GM12891 (cell line): ENCODE measurements around the gene DHX35.

Experiments
- DNase-seq: peaks from one replicate; pipeline ENCODE4 v3.0.0; 2011; ENCODE audit warnings: low spot score; ENCODE audit not compliant: insufficient read length
- FAIRE-seq: peaks from 2 replicates; lab custom pipeline; 2011; peaks lifted over from hg19 to GRCh38; lab: Jason Lieb, UNC
- PAX5 ChIP-seq: IDR thresholded peaks from 2 replicates; pipeline ENCODE4 v1.6.1; 2011; ENCODE audit warnings: low read length, moderate library complexity, mild to moderate bottlenecking; ENCODE audit not compliant: insufficient read depth, severe bottlenecking
- POLR2A ChIP-seq: IDR thresholded peaks from 2 replicates; pipeline ENCODE4 v1.6.1; 2011; ENCODE audit warnings: low read depth, low read length, control low read depth
- POLR2AphosphoS5 ChIP-seq: IDR thresholded peaks from 2 replicates; pipeline ENCODE4 v1.6.1; 2011; ENCODE audit warnings: low read depth, low read length, control low read depth
- POU2F2 ChIP-seq: IDR thresholded peaks from 2 replicates; pipeline ENCODE4 v1.6.1; 2011; ENCODE audit warnings: low read depth, mild to moderate bottlenecking, control low read depth, low read length, moderate library complexity
- SPI1 ChIP-seq: IDR thresholded peaks from 2 replicates; pipeline ENCODE4 v1.6.1; 2011; ENCODE audit warnings: low read depth, low read length, control low read depth
- TAF1 ChIP-seq: IDR thresholded peaks from 2 replicates; pipeline ENCODE4 v1.6.1; 2011; ENCODE audit warnings: low read depth, low read length, control low read depth

DHX35 gene

DNA sequence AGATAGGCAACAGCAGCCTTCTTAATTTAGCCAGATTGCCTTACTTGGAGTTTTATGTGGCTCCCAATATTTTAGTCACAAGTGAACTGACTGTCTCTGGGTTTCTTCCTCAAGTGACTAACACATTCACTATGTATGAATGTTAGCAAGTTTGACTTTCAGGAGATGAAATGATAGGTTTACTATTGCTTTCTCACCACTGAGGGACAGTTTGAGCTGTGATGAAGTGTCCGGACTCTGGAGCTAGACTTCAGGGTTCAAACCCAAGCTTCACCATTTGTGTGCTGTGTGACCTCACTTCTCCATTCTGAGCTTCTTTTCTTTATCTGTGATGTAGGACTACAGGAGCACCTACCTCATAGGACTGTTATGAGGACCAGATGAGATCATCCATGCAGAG, 8.2 kb downstream of the DHX35 start:
- DNase-seq (no peak), FAIRE-seq (no peak)
- no peak for TF ChIP-seq PAX5
- no peak for TF ChIP-seq POU2F2
- no peak for TF ChIP-seq SPI1
- TF ChIP-seq POLR2AphosphoS5 = no peak
- no peak for TF ChIP-seq POLR2A
- no peak for TF ChIP-seq TAF1

DNA sequence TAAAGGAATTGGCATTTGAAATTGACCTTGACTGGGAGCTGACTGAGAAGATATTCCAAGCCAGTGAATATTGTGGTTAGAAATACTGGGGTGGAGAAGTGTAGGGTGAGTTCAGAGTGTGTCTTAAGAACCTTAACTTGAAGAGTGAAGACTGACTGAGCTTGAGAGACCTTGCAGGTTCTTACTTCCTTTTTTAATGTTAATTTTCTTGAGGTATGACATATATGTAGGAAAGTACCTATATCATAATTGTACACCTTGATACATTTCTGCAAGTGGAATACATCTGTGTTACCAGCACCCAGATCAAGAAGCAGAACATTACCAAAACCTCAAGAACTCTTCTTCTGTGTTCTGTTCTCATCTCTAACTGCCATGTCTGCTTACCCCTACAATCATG, 11.0 kb downstream of the DHX35 start:
- no peak for TF ChIP-seq TAF1
- TF ChIP-seq POLR2A = no peak
- DNase-seq (no peak), FAIRE-seq (no peak)

DNA sequence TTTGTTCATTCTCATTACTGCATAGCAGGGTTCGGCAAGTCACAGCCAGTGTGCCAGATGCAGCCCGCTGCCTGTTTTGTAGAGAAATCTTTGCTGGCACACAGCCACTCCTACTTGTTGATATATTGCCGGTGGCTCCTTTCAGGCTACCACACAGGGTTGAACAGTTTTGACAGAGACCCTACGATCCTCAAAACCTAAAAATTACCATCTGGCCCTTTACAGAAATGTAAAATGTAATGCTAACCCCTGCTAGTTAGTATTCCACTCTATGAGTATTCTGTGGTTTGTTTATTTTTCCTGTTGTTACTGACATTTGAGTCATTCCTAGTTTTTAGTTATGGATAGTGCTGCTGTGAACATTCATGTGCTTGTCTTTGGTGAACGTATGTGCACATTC, 11.5 kb downstream of the DHX35 start:
- TF ChIP-seq POLR2AphosphoS5 (no peak), TAF1 (no peak), SPI1 (no peak), PAX5 (no peak), POLR2A (no peak), POU2F2 (no peak)
- FAIRE-seq = no peak
- DNase-seq = no peak

DNA sequence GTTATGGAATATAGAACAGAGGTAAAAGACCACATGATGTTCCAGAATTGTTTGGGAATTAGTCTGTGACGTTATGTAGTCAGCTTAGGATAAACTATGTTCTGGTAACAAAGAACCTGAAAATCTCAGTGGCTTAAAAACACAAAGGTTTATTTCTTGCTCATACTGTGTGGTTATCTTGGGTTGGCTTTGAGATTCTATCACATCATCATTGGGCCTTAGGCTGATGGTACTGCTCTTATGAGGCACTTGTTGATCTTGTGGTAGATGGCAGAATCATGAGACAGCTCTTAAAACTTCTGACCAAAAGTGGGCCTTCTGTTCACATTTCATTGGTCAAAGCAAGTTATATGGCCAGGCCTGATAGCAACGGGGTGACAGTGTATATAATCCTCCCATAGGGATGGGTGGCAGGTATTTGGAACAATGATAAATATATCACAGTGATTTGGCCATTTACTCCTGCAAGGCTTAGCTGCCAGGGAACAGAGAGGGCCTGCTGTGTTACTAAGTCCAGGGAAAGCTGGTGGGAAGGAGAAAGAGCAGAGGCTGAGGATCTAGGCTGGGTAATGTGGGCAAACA, 13.5 kb downstream of the DHX35 start:
- DNase-seq = no peak
- TF ChIP-seq SPI1 = no peak
- FAIRE-seq = no peak

DNA sequence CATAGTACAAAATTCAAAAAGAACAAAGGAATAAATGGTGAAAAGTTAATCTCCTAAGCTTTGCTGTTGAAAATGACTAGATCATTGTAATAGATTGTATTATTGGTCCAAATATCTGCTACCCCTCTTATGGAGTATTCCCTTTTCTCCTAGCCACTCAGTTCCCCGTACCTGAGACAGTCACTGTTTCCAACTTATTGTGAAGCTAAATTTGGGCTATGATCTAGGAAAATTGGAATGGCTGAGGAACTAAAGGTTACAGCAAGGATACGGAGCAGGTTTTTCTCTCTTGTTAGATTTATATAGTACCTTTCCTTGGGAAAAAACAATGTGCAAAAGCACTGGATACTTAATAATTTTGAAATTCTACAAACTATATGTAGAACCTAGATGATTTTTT, 17.3 kb downstream of the DHX35 start:
- no peak for FAIRE-seq
- no peak for DNase-seq
- TF ChIP-seq POLR2AphosphoS5 (no peak), SPI1 (no peak), TAF1 (no peak), PAX5 (no peak), POLR2A (no peak)

DNA sequence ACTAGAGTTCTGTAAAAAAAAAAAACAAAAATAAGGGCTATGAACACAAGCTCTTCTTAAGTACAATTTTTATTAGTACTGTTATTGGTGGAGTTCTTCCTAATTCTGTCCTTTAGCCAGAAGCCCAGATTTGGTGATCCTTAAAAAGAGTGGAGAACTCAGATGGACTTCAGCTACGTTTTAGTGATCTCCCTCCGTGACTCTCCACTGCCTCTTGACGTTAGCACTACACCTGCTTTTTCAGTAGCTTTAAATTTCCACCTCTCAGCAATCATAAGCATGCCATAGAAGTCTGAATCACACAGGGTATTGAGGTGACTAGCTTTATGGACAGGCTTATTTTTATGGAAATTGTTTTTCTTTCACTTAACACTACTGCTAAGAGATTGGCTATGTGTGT, 17.7 kb downstream of the DHX35 start:
- FAIRE-seq (no peak), DNase-seq (no peak)
- TF ChIP-seq POLR2AphosphoS5 (no peak), POLR2A (no peak), PAX5 (no peak), POU2F2 (no peak), SPI1 (no peak), TAF1 (no peak)

DNA sequence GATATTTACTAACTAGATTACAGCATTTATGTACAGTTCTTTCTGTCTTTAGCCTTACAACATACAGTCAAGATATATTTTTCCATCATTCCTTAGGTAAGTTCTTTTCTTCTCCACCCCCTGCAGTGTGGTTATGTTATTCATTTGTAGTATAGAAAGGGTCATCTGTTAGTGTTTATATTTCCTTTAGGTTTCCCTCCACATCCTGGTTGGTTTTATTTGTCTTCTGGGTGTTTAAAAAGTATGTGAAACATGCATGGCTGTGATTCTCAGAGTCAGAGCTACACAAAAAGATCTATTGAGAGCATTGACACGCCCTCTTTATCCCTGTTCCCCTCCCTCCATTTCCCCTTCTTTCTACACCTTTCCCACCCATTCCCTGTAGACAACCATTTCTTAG, 20.1 kb downstream of the DHX35 start:
- FAIRE-seq = no peak
- DNase-seq = no peak
- no peak for TF ChIP-seq PAX5
- no peak for TF ChIP-seq POLR2A
- no peak for TF ChIP-seq SPI1
- no peak for TF ChIP-seq POLR2AphosphoS5
- TF ChIP-seq POU2F2 = no peak
- TF ChIP-seq TAF1 = no peak

DNA sequence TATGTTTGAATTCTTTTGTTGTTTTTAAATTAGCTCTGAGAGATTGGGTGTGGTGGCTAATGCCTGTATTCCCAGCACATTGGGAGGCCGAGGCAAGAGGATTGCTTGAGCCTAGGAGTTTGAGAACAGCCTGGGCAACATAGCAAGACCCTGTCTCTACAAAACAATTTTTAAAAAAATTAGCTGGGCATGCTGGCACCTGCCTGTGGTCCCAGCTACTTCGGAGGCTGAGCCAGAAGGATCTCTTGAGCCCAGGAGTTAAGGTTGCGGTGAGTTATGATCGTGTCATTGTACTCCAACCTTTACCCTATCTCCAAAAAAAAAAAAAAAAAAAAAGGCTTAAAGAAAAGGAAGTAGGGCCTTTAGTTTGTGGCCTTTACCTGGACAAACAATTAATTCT, 22.9 kb downstream of the DHX35 start:
- TF ChIP-seq POU2F2 (no peak), SPI1 (no peak), POLR2A (no peak), POLR2AphosphoS5 (no peak), TAF1 (no peak), PAX5 (no peak)
- DNase-seq = no peak
- no peak for FAIRE-seq

DNA sequence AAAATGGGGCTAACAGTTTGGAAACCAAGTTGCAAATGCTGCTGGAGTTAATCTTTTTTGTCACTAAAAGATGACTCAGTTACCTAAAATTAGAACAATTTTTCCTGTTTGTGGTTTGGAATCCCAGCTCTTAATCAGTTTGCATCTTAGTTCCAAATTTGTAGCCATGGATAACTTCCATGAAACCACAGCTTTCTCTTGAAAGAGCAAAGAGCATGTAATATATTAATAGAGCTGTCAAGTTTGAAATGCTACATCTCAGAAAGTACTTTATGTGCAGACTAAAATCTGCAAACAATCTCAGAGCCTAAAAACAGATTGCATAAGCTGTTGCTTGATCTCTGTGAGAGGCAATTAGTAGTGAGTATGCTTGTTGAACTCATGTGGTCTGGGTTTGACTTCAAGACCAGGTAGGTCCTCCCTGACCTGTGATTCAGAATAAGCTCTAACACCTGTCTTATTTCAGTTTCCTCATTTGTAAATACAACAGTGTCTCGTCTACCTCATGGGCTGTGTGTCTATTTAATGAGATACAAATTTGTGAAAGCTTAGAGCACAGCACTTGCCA, 23.5 kb downstream of the DHX35 start:
- FAIRE-seq (peak; percentile 92), DNase-seq (no peak)
- TF ChIP-seq POU2F2 = no peak

DNA sequence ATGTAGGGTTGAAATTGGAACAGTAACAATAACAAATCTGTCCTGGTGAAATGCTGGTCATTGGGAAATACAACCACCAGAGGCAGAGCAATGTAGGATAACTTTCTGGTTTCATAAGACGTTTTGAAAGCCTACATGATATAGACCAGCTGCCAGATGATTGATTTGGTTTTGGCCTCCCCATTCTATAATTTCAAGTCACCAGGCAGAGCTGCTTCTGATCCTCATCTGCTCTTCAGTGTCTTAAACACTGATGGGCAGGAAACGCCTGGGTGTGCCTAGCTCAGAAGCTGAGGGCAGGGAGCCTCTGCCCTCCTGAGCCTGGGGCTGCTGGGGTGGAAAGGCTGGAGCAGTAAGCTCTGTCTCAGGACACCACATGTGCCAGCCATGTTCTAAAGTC, 24.5 kb downstream of the DHX35 start:
- no peak for DNase-seq
- FAIRE-seq = peak; percentile 83
- TF ChIP-seq PAX5 = no peak
- TF ChIP-seq TAF1 = no peak
- TF ChIP-seq SPI1 = no peak
- no peak for TF ChIP-seq POLR2A
- TF ChIP-seq POLR2AphosphoS5 = no peak
- no peak for TF ChIP-seq POU2F2

DNA sequence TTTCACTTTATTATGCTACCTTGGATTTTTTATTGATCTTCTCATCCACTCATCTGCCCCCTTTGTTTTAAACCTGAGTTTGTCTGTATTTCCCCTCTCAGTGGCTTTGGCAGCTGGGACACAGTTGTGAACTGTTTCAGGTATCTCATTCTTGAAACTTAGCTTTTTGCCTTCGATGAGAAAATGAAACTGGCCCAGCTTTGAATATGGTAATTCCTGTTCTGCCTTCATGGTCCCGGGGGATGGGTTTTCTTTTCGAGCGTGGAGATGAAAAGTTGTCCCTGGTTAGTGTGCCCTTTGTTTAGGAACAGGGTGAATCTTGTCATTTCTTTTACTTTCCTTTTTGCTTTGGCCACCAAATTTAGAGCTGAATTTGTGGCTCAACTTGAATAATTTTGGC, 25.6 kb downstream of the DHX35 start:
- DNase-seq (peak; percentile 22), FAIRE-seq (peak; percentile 89)
- TF ChIP-seq POU2F2 = peak; percentile 91; the same call in 1 of the 2 replicates
- TF ChIP-seq POLR2A = no peak
